SK-N-SH treated with all-trans-retinoic acid at 6 μM for 48 hours (cell line): ENCODE results near the gene KLHL14.

Source experiments
- ARNTL ChIP-seq: fragments of 450-650 bp; formaldehyde crosslinking; IDR thresholded peaks from 2 replicates; pipeline ENCODE4 v1.5.0; 2020; ENCODE audit warnings: low read depth, mild to moderate bottlenecking, moderate library complexity, borderline replicate concordance
- BACH2 ChIP-seq: fragments of 250-450 bp; sonication (Bioruptor Pico); IDR thresholded peaks from 2 replicates; pipeline ENCODE4 v1.9.0; 2021; ENCODE audit warnings: mild to moderate bottlenecking, borderline replicate concordance
- CSDC2 ChIP-seq: fragments of 250-450 bp; sonication (Bioruptor Pico); IDR thresholded peaks from 2 replicates; pipeline ENCODE4 v1.5.0; 2020; ENCODE audit warnings: mild to moderate bottlenecking, moderate library complexity
- ESRRG ChIP-seq: fragments of 250-450 bp; sonication (Bioruptor Pico); IDR thresholded peaks from 2 replicates; pipeline ENCODE4 v1.6.1; 2021; ENCODE audit warnings: mild to moderate bottlenecking
- PPARA ChIP-seq: fragments of 250-450 bp; sonication (Bioruptor Pico); IDR thresholded peaks from 2 replicates; pipeline ENCODE4 v1.5.0; 2020; ENCODE audit warnings: mild to moderate bottlenecking, borderline replicate concordance
- SNAI2 ChIP-seq: fragments of 250-450 bp; sonication (Bioruptor Pico); IDR thresholded peaks from 2 replicates; pipeline ENCODE4 v1.5.0; 2020; ENCODE audit warnings: mild to moderate bottlenecking, moderate library complexity
- ZFP3 ChIP-seq: fragments of 250-450 bp; sonication (Bioruptor Pico); IDR thresholded peaks from 2 replicates; pipeline ENCODE4 v1.5.0; 2020; ENCODE audit warnings: mild to moderate bottlenecking, moderate library complexity
- ZFP30 ChIP-seq: fragments of 450-650 bp; formaldehyde crosslinking; IDR thresholded peaks from 2 replicates; pipeline ENCODE4 v1.5.0; 2022; ENCODE audit warnings: mild to moderate bottlenecking, moderate library complexity
- ZNF70 ChIP-seq: fragments of 450-650 bp; formaldehyde crosslinking; IDR thresholded peaks from 2 replicates; pipeline ENCODE4 v1.5.0; 2020; ENCODE audit warnings: mild to moderate bottlenecking, moderate library complexity
- ZNF8 ChIP-seq: fragments of 450-650 bp; formaldehyde crosslinking; IDR thresholded peaks from 2 replicates; pipeline ENCODE4 v1.5.0; 2020; ENCODE audit warnings: mild to moderate bottlenecking, moderate library complexity
- TF ChIP-seq, protein P1 (sequence below): fragments of 250-450 bp; sonication (Bioruptor Pico); IDR thresholded peaks from 2 replicates; pipeline ENCODE4 v1.8.0; 2020; ENCODE audit warnings: mild to moderate bottlenecking, moderate library complexity, borderline replicate concordance
- TF ChIP-seq, protein P2 (sequence below): fragments of 250-450 bp; sonication (Bioruptor Pico); IDR thresholded peaks from 2 replicates; pipeline ENCODE4 v1.8.0; 2021; ENCODE audit warnings: low read depth, mild to moderate bottlenecking, moderate library complexity, borderline replicate concordance
- TF ChIP-seq, protein P3 (sequence below): fragments of 250-450 bp; sonication (Bioruptor Pico); IDR thresholded peaks from 2 replicates; pipeline ENCODE4 v1.5.0; 2020; ENCODE audit warnings: mild to moderate bottlenecking, moderate library complexity
- TF ChIP-seq, protein P4 (sequence below): fragments of 250-450 bp; sonication (Bioruptor Pico); IDR thresholded peaks from 2 replicates; pipeline ENCODE4 v1.5.1; 2020; ENCODE audit warnings: low read depth, mild to moderate bottlenecking, moderate library complexity

DNA sequence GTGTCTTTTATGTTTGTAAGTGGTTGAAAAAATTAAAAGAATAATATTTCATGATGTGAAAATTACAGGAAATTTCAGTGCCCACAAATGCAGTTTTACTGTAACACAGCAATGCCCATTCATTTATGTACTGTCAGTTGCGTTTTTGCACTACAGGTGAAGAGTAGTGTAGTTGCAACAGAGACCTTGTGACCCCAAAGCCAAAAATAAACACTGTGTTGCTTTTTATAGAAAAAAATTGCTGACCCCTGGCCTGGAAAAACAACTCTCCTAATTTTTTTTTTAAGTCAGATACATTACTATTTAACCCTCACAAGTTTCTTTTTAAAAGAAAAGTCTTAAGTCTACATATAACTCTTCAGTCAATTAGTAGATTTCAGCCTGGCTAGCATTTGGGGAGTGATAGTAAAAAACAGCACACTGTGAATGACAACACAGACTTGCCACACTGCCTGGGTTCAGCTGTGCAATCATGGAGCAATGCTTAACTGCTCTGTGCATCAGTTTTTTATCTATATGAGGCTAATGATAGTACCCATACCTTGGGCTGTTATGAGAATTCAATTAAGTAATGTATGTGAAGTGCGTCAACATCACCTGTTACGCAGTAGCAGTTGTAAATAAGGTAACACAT lies 8.1 kb downstream of the KLHL14 start:
- TF ChIP-seq, protein P1, sequence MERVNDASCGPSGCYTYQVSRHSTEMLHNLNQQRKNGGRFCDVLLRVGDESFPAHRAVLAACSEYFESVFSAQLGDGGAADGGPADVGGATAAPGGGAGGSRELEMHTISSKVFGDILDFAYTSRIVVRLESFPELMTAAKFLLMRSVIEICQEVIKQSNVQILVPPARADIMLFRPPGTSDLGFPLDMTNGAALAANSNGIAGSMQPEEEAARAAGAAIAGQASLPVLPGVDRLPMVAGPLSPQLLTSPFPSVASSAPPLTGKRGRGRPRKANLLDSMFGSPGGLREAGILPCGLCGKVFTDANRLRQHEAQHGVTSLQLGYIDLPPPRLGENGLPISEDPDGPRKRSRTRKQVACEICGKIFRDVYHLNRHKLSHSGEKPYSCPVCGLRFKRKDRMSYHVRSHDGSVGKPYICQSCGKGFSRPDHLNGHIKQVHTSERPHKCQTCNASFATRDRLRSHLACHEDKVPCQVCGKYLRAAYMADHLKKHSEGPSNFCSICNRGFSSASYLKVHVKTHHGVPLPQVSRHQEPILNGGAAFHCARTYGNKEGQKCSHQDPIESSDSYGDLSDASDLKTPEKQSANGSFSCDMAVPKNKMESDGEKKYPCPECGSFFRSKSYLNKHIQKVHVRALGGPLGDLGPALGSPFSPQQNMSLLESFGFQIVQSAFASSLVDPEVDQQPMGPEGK: no peak
- TF ChIP-seq, protein P2, sequence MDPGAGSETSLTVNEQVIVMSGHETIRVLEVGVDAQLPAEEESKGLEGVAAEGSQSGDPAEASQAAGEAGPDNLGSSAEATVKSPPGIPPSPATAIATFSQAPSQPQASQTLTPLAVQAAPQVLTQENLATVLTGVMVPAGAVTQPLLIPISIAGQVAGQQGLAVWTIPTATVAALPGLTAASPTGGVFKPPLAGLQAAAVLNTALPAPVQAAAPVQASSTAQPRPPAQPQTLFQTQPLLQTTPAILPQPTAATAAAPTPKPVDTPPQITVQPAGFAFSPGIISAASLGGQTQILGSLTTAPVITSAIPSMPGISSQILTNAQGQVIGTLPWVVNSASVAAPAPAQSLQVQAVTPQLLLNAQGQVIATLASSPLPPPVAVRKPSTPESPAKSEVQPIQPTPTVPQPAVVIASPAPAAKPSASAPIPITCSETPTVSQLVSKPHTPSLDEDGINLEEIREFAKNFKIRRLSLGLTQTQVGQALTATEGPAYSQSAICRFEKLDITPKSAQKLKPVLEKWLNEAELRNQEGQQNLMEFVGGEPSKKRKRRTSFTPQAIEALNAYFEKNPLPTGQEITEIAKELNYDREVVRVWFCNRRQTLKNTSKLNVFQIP: no peak
- no peak for TF ChIP-seq ZFP30 (CRISPR knock-in tag)
- no peak for TF ChIP-seq BACH2 (CRISPR knock-in tag)
- no peak for TF ChIP-seq CSDC2
- TF ChIP-seq ARNTL (CRISPR knock-in tag): no peak
- no peak for TF ChIP-seq SNAI2 (CRISPR knock-in tag)
- TF ChIP-seq ESRRG: no peak
- TF ChIP-seq, protein P3, sequence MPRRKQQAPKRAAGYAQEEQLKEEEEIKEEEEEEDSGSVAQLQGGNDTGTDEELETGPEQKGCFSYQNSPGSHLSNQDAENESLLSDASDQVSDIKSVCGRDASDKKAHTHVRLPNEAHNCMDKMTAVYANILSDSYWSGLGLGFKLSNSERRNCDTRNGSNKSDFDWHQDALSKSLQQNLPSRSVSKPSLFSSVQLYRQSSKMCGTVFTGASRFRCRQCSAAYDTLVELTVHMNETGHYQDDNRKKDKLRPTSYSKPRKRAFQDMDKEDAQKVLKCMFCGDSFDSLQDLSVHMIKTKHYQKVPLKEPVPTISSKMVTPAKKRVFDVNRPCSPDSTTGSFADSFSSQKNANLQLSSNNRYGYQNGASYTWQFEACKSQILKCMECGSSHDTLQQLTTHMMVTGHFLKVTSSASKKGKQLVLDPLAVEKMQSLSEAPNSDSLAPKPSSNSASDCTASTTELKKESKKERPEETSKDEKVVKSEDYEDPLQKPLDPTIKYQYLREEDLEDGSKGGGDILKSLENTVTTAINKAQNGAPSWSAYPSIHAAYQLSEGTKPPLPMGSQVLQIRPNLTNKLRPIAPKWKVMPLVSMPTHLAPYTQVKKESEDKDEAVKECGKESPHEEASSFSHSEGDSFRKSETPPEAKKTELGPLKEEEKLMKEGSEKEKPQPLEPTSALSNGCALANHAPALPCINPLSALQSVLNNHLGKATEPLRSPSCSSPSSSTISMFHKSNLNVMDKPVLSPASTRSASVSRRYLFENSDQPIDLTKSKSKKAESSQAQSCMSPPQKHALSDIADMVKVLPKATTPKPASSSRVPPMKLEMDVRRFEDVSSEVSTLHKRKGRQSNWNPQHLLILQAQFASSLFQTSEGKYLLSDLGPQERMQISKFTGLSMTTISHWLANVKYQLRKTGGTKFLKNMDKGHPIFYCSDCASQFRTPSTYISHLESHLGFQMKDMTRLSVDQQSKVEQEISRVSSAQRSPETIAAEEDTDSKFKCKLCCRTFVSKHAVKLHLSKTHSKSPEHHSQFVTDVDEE (CRISPR knock-in tag): no peak
- no peak for TF ChIP-seq ZFP3 (CRISPR knock-in tag)
- TF ChIP-seq, protein P4, sequence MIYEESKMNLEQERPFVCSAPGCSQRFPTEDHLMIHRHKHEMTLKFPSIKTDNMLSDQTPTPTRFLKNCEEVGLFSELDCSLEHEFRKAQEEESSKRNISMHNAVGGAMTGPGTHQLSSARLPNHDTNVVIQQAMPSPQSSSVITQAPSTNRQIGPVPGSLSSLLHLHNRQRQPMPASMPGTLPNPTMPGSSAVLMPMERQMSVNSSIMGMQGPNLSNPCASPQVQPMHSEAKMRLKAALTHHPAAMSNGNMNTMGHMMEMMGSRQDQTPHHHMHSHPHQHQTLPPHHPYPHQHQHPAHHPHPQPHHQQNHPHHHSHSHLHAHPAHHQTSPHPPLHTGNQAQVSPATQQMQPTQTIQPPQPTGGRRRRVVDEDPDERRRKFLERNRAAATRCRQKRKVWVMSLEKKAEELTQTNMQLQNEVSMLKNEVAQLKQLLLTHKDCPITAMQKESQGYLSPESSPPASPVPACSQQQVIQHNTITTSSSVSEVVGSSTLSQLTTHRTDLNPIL (CRISPR knock-in tag): no peak
- TF ChIP-seq ZNF8: no peak
- no peak for TF ChIP-seq PPARA (CRISPR knock-in tag)
- no peak for TF ChIP-seq ZNF70 (CRISPR knock-in tag)
